GM12875 (cell line): Measurements from ENCODE around the gene FCER2.

Experiments
- H3K4me3 ChIP-seq: one replicate; pipeline ENCODE4 v1.5.1; 2011; ENCODE audit warnings: low read depth, low read length, control low read depth
- TF ChIP-seq, protein P1 (sequence below): IDR thresholded peaks from 2 replicates; pipeline ENCODE4 v1.5.1; 2011; ENCODE audit warnings: low read depth, mild to moderate bottlenecking, control low read depth, inconsistent platforms, low read length, moderate library complexity, borderline replicate concordance; ENCODE audit not compliant: insufficient read depth

The FCER2 gene

DNA sequence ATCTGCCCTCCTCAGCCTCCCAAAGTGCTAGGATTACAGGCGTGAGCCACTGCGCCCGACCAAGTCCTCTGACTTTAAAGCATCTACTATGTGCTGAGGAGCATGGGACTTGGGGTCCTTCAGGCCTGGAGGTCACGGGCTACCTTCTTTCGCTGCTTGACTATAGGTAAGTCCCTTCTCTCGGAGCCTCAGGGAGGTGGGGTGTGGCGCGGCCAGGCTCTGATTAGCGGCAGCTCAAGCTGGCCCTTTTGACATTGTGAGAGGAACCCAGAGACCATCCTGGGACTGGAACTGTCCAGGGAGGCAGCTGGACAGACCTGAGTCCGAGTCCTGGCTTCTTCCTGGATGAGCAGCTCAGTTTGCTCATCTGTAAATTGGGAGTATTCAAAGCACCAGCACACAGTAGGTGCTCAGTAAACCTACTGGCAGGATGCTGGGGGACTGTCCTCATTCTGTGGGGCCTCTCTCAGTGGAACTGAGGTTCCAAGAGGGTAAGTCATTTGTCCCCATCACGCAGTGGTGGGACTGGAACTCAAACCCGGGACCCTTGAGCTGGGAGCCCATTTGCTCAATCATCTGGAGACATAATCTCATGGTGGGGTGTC is 780 bp downstream of the FCER2 start:
- peak overlapping the region; percentile 73 for H3K4me3 ChIP-seq
- TF ChIP-seq, protein P1, sequence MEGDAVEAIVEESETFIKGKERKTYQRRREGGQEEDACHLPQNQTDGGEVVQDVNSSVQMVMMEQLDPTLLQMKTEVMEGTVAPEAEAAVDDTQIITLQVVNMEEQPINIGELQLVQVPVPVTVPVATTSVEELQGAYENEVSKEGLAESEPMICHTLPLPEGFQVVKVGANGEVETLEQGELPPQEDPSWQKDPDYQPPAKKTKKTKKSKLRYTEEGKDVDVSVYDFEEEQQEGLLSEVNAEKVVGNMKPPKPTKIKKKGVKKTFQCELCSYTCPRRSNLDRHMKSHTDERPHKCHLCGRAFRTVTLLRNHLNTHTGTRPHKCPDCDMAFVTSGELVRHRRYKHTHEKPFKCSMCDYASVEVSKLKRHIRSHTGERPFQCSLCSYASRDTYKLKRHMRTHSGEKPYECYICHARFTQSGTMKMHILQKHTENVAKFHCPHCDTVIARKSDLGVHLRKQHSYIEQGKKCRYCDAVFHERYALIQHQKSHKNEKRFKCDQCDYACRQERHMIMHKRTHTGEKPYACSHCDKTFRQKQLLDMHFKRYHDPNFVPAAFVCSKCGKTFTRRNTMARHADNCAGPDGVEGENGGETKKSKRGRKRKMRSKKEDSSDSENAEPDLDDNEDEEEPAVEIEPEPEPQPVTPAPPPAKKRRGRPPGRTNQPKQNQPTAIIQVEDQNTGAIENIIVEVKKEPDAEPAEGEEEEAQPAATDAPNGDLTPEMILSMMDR: no peak

- peak overlapping the region; percentile 73 for H3K4me3 ChIP-seq
- TF ChIP-seq, protein P1: no peak
These were observed 2.2 kb downstream of the FCER2 start for GRCh38 chr19:7699417-7700401.

- peak overlapping the region; percentile 73 for H3K4me3 ChIP-seq
- TF ChIP-seq, protein P1: no peak
These were observed 2.9 kb downstream of the FCER2 start for GRCh38 chr19:7699003-7699402.

GRCh38 chr19:7698583-7698982 is 3.3 kb downstream of the FCER2 start:
- TF ChIP-seq, protein P1: no peak
- peak overlapping the region; percentile 73 for H3K4me3 ChIP-seq

- peak overlapping the region; percentile 73 for H3K4me3 ChIP-seq
- TF ChIP-seq, protein P1: no peak
These were observed 4.1 kb downstream of the FCER2 start for GRCh38 chr19:7697721-7698287.

GRCh38 chr19:7694499-7694898 is 7.4 kb downstream of the FCER2 start:
- TF ChIP-seq, protein P1: no peak
- no peak overlapping the region for H3K4me3 ChIP-seq
